Forelimb muscle (tissue), 1 donor: ENCODE measurements around the gene PRSS27. TPM values are rescaled to one million over a fixed set of nuclear protein-coding genes. Genes with fewer than 3 reads are reported as not detected.

Experiments
- DNase-seq: peaks from one replicate; pipeline ENCODE4 v3.0.0-alpha.2; 2013; ENCODE audit warnings: low read depth
- polyA plus RNA-seq: library from polyadenylated mRNA; unstranded; fragments of 120-200 nt; gene quantifications from one replicate; pipeline ENCODE4 v1.2.1, GENCODE V29; 2013; ENCODE audit not compliant: insufficient read length

The PRSS27 gene
- polyA plus RNA-seq, 1 donor, result 1.4 TPM

DNA sequence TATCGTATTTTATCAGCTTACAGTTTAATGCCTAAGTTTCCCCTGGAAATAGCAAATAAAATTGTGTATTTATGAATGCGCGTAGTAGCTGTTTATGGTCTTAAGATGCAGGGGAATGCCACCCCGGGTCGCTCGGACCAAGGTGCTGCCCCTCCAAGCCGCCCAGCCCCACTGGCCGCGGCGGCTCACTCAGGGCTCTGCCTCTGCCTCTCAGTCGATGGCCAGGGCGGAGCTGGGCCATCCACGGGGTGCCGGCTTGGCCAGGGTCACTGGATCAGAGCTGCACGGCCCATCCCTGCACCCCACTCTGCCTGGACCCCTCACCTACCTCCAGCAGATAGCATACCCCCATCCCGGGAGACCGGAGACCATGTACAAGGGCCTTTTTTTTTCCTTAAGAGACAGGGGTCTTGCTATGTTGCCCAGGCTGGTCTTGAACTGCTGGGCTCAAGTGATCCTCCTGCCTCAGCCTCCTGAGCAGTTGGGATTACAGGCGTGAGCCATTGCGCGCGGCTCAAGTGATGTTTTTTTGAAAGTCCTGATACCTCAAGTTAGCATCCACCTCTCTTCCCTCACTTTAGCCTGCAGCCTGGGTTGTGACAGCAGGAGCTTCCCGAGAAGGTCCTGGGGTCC is 11.0 kb downstream of the PRSS27 start:
- no peak for DNase-seq

GRCh38 chr16:2708290-2708639 is 11.8 kb downstream of the PRSS27 start:
- DNase-seq, result no peak

- DNase-seq, result no peak
Observed at GRCh38 chr16:2707368-2708289, 12.4 kb downstream of the PRSS27 start.

- DNase-seq, result no peak
Observed at GRCh38 chr16:2706611-2707311, 13.3 kb downstream of the PRSS27 start.

GRCh38 chr16:2706085-2706484 is 13.9 kb downstream of the PRSS27 start:
- DNase-seq, result no peak

GRCh38 chr16:2705351-2705750 is 14.7 kb downstream of the PRSS27 start:
- DNase-seq, result no peak

GRCh38 chr16:2704983-2705275 is 15.1 kb downstream of the PRSS27 start:
- no peak for DNase-seq

DNA sequence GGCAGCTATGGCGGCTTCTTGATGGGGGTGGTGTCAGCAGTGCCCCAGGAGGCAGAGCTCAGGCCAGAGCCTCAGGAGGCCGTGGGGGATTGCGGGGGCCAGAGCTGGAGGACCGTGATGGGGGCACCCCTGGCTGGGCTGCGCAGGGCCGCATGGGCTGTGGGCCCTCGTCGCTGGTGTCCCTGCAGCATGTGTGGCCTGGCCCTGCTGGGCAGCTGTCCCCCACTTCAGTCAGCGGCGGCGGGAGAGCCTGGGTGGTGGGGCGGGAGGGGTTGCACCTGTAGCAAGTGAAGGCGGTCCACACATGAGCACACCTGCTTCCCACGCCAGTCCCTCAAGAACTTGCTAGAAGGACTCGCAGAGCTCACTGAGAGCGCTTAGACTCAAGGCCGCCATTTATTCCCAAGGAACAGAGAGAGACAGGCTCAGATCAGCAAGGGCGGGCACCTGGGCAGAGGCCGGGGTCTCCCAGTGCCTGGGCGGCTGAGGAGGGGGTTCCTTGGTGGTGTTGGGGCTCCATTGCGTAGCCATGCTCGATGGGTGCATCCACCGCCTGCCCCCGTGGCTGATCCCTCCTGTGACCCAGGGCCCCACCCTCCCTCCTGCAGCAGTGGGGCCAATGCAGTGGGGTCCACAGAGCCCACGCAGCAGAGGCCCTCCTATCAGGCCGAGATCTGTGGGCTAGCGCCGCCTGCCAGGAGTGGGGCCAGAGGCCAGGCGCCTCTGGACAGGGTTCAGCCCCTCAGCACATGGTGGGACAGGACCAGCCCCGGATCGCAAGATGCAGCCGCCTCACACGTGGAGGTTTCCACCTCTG is 15.7 kb downstream of the PRSS27 start:
- no peak for DNase-seq

DNA sequence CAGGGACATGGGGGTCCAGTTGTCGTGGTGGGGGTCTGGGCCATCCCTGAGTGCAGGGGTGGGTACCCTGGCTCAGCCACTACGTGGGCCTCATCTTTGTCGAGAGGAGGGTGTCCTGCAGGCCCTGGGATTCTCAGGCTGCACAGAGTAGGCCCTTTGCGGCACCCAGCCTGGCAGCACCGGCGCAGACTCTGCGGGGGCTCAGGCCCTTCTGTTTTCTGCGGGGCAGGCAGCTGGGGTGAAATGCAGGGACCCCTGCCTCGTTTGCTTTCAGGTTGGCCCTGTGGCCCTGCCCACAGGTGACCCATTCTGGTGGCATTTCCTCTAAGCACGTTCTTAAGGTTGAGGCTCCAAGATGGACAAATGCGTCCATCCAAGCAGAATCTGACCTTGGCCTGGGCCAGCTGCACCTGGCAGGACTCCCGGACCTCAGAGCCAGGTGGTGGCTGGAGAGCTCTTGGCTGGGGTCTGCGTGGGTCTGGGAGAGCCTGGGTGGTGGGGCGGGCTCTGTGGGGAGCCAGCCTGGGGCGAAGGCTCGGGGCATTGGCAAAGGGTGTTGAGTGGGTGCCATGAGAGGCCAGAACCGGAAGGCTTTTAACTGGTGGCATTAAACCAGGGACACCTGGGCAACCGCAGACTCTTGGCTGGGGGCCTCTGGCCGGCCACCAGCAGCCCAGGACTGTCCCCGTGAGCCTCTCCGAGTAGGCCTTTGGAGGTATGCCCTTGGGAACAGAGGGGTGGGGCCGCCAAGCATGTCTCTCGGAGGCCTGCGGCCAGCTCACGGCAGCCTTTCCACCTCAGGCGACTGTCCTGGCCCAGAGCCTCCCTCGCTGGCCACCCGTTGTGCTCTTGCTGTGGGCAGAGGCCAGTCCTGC is 16.9 kb downstream of the PRSS27 start:
- DNase-seq, result no peak

DNA sequence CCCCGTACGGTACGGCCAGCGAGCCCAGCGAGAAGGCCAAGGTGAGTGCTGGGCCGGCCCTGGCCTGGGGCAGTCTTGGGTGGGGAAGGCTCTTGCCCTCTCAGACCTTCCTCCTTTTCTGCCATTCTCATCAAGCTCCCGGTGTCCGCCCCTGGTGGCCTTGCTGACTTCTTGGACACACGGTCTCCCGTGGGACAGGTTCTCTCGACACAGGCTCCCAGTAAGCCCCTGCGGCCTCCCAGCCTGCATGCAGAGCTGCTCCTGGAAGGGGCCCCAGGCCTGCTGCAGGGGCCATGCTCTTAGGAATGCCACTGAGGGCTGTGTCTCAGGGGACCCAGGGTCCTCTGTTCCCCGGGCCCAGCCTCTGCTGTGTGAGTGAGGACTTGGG is 17.6 kb downstream of the PRSS27 start:
- no peak for DNase-seq

DNA sequence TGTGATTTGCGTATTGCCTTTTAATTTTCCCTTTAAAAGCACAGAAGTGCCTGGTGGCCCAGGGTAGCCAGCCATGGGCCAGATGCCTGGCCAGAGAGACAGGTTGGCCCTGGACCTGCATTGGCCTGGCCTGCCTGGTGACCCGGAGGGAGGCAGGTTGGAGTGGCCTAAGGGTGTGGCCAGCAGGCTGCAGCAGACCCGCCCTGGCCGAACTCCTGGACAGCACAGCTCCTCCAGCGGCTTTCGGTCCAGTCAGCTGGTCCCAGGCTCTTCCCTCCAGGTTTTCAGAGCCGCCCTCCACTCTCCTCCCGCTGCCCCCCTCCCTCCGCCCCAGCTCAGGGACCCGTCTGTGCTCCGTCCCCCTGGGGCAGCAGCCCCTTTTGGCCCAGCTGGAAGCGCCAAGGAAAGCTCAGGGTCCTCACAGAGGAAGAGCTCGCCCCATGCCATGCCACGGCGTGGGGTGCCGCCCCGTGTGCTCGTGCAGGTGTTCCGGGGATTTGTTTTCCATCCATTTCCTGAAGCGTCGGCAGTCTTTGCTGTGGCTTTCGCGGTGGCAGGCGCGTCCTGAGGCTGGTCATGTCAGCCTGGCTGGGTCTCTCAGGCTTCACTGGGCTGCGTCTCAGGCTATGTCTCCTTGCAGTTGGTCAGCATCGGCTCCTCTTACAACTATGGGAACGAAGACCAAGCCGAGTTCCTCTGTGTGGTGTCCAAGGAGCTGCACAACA is 18.1 kb downstream of the PRSS27 start:
- no peak for DNase-seq

DNA sequence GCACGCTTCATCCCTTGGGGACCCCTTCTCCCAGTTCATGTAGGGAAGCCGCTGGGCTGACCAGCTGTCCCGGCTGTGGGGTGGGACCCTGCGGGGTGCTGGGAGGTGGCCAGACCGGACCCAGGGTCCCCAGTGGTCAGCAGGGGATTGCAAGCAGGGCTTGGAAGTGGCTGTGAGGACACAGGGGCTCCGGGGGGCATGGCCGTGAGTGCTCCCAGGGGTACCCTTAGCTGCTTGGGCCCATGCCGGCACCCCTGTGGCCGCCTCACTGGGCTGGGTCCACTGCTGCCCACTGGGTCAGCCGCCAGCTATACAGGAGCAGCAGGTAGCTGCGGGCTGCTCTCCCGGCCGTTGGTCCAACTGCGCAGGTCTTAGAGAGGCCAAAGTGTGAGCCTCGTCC is 18.8 kb downstream of the PRSS27 start:
- DNase-seq, result no peak

DNA sequence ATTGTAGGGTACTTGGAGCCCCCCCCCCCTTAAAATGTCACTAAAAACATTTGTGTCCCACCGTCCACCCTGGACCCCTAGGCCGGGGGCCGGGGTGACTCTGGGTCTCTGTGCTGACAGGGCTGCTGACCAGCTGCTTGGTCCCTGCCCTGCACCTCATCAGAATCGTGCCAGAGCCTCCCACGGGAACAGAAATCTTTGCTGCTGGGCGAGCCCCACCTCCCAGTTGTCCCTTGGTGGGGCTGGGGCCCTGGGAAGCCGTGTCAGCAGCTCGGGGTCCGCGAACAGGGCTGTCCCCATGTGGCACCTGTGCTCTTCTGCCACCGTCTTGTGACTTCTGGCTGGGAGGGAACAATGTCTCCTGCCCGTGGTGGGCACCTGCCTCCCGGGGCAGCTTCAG is 19.2 kb downstream of the PRSS27 start:
- no peak for DNase-seq

- DNase-seq, result no peak
Observed at GRCh38 chr16:2699791-2700600, 20.0 kb downstream of the PRSS27 start.

DNA sequence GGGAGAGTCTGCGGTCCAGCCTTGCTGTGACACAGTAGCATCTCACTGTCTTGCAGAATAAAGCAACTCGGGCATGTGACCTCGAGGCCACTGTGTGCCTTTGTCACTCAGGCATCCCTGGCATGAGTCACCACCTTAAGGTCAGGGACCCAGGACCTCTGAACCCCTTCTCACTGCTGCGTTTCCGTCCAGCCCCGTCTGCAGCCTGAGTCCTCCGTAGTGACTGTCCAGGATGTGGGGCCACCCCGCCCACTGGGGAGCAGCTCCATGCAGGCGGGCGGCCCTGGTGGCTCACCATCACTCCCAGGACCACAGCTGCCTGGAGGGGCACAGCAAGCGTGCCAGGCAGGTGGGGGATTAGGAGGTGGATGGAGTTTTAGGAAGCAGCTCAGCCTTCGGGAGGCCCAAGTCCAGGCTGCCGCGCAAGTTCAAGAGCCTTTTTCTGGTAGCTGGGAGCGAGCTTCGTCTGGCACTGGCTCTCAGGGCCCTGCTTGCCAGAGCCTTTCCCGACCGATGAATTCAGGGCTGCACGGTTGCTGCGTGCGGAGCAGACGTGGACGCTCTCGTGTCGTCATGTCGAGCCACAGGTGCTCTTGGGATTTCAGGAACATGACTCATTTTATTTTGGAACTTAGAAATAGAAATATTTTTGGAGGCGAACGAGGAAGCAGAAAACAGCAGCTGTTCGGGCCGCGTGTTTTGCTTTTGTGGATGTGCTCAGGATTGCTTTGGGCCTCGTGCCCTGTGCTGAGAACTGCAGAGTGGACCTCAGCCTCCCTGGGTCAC is 20.9 kb downstream of the PRSS27 start:
- DNase-seq, result no peak

- no peak for DNase-seq
Observed at GRCh38 chr16:2698103-2698870, 21.7 kb downstream of the PRSS27 start.

GRCh38 chr16:2697401-2697948 is 22.5 kb downstream of the PRSS27 start:
- DNase-seq, result no peak
